ENCODE results near the gene CPVL. TPM values are rescaled to one million over a fixed set of nuclear protein-coding genes. Genes with fewer than 3 reads are reported as not detected.

Gene CPVL
- total and polyA plus RNA-seq, 2 donors (not counting 1 experiment from before 2014, with no cell fraction given), result 0.17 TPM; not detected in 1

- no peak overlapping the region for H3K4me2 ChIP-seq (ENCODE audit: extremely low read depth, insufficient read depth, low read length)
- no peak overlapping the region for H3K9ac ChIP-seq (ENCODE audit: insufficient read depth, low read length)
- no peak overlapping the region for H3K4me3 ChIP-seq (replicated peaks in 1 of 4; ENCODE audit: control extremely low read depth in 1 of 4, insufficient read depth in 1 of 4, low read depth in 3 of 4, low read length in 4 of 4)
- H3K27me3 ChIP-seq (ENCODE audit: control insufficient read depth, insufficient read depth, low read length), result no peaks in the 10 kb centered on the region
- H3K36me3 ChIP-seq (ENCODE audit: control insufficient read depth, insufficient read depth, low read length), result no peaks in the 10 kb centered on the region
- TF ChIP-seq EZH2 (IDR thresholded peaks at IDR 0.05; ENCODE audit: low read length, missing control alignments) (no peak), CTCF (conservative IDR thresholded peaks at IDR 0.05 in 1 of 2, IDR thresholded peaks at IDR 0.05 in 1 of 2; ENCODE audit: low read depth in 1 of 2, low read length in 2 of 2) (no peak)
- no peak for DNase-seq (ENCODE audit: low read depth in 2 of 2)
- no peaks in the 10 kb centered on the region for H4K20me1 ChIP-seq (ENCODE audit: control insufficient read depth, extremely low read depth, insufficient read depth, low read length)
- no peak overlapping the region for H3K27ac ChIP-seq (ENCODE audit: insufficient read depth, low read length)
- H3K79me2 ChIP-seq (ENCODE audit: control insufficient read depth, insufficient read depth, low read length), result no peaks in the 10 kb centered on the region
- H3K4me1 ChIP-seq (ENCODE audit: control insufficient read depth, extremely low read depth, insufficient read depth, low read length), result no peaks in the 10 kb centered on the region
- H2AFZ ChIP-seq (ENCODE audit: low read length), result no peak overlapping the region
- H3K9me3 ChIP-seq (ENCODE audit: control insufficient read depth, insufficient read depth, low read depth, low read length), result no peaks in the 10 kb centered on the region
Observed at GRCh38 chr7:29066641-29067040, 79.7 kb downstream of the CPVL start.

GRCh38 chr7:29065181-29065857, 81.0 kb downstream of the CPVL start:
- no peak overlapping the region for H3K4me2 ChIP-seq (ENCODE audit: extremely low read depth, insufficient read depth, low read length)
- no peaks in the 10 kb centered on the region for H3K79me2 ChIP-seq (ENCODE audit: control insufficient read depth, insufficient read depth, low read length)

GRCh38 chr7:29063872-29064271, 82.5 kb downstream of the CPVL start:
- Histone ChIP-seq H3K27ac (ENCODE audit: insufficient read depth, low read length) (no peak overlapping the region), H2AFZ (ENCODE audit: low read length) (no peak overlapping the region), H3K4me3 (replicated peaks in 1 of 4; ENCODE audit: control extremely low read depth in 1 of 4, insufficient read depth in 1 of 4, low read depth in 3 of 4, low read length in 4 of 4) (no peak overlapping the region), H3K9ac (ENCODE audit: insufficient read depth, low read length) (no peak overlapping the region), H3K27me3 (ENCODE audit: control insufficient read depth, insufficient read depth, low read length) (no peaks in the 10 kb centered on the region), H4K20me1 (ENCODE audit: control insufficient read depth, extremely low read depth, insufficient read depth, low read length) (no peaks in the 10 kb centered on the region), H3K9me3 (ENCODE audit: control insufficient read depth, insufficient read depth, low read depth, low read length) (no peaks in the 10 kb centered on the region), H3K36me3 (ENCODE audit: control insufficient read depth, insufficient read depth, low read length) (no peaks in the 10 kb centered on the region), H3K4me1 (ENCODE audit: control insufficient read depth, extremely low read depth, insufficient read depth, low read length) (no peaks in the 10 kb centered on the region), H3K4me2 (ENCODE audit: extremely low read depth, insufficient read depth, low read length) (no peak overlapping the region), H3K79me2 (ENCODE audit: control insufficient read depth, insufficient read depth, low read length) (no peaks in the 10 kb centered on the region)
- TF ChIP-seq CTCF (conservative IDR thresholded peaks at IDR 0.05 in 1 of 2, IDR thresholded peaks at IDR 0.05 in 1 of 2; ENCODE audit: low read depth in 1 of 2, low read length in 2 of 2) (no peak), EZH2 (IDR thresholded peaks at IDR 0.05; ENCODE audit: low read length, missing control alignments) (no peak)
- peak in 1 of 2 donors; percentile 23 for DNase-seq (ENCODE audit: low read depth in 2 of 2)

More at GRCh38 chr7:29065181-29065857, 81.0 kb downstream of the CPVL start:
- Histone ChIP-seq H3K4me1 (ENCODE audit: control insufficient read depth, extremely low read depth, insufficient read depth, low read length) (no peaks in the 10 kb centered on the region), H3K9ac (ENCODE audit: insufficient read depth, low read length) (no peak overlapping the region), H3K4me3 (replicated peaks in 1 of 4; ENCODE audit: control extremely low read depth in 1 of 4, insufficient read depth in 1 of 4, low read depth in 3 of 4, low read length in 4 of 4) (no peak overlapping the region), H3K27me3 (ENCODE audit: control insufficient read depth, insufficient read depth, low read length) (no peaks in the 10 kb centered on the region), H3K27ac (ENCODE audit: insufficient read depth, low read length) (no peak overlapping the region), H3K36me3 (ENCODE audit: control insufficient read depth, insufficient read depth, low read length) (no peaks in the 10 kb centered on the region), H3K9me3 (ENCODE audit: control insufficient read depth, insufficient read depth, low read depth, low read length) (no peaks in the 10 kb centered on the region), H4K20me1 (ENCODE audit: control insufficient read depth, extremely low read depth, insufficient read depth, low read length) (no peaks in the 10 kb centered on the region), H2AFZ (ENCODE audit: low read length) (no peak overlapping the region)
- DNase-seq (ENCODE audit: low read depth in 2 of 2), result no peak
- TF ChIP-seq CTCF (conservative IDR thresholded peaks at IDR 0.05 in 1 of 2, IDR thresholded peaks at IDR 0.05 in 1 of 2; ENCODE audit: low read depth in 1 of 2, low read length in 2 of 2) (no peak), EZH2 (IDR thresholded peaks at IDR 0.05; ENCODE audit: low read length, missing control alignments) (no peak)

Measured in fibroblast of lung (primary cell).